HG03457 (cell line): ENCODE results near the gene CCDC17.

Experiments used
- ATAC-seq: cut with Tn5 transposase; IDR thresholded peaks from one replicate; pipeline ENCODE4 v1.9.1; 2021; ENCODE audit warnings: moderate number of reproducible peaks; ENCODE audit not compliant: unreplicated experiment

CCDC17 gene

GRCh38 chr1:45584351-45585109 lies 39.3 kb downstream of the CCDC17 start:
- ATAC-seq = peak; percentile 26

DNA sequence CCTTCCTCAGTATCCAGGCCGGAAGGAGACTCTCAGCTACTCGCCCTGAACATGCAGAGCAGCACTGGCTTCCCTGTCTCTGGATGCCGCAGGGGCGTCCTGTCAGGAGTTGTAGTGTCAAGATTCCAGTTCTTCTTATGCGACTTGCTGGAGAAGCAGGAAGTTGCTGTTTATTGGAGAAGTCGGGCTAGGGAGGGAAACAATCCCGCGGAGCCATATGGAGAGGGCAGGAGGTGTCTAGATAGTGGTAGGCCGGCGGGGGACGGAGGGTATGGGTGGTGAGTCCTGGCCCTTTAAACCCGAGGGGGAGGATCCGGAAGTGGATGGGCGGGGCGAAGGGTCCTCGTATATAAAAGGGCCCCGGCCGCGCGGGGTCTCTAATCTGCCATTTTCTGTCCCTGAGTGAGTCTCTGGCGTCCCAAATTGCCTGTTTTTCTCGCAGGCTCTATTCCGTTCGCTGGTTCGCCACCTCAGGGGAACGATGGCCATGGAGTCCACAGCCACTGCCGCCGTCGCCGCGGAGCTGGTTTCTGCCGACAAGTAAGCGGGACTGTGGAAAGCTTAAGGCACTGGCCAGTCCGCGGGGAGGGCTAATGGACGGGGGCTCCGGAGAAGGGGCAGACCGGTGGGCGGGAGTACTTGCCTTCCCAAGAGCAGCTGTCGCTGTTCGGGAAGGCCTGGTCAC lies 40.0 kb downstream of the CCDC17 start, which contains the start of gene NASP:
TSS of gene NASP (plus strand) at position 376 of the 685 bp plus-strand sequence. CDS start at position 482, 106 bp downstream.
- ATAC-seq = peak; percentile 34

GRCh38 chr1:45583264-45583665 lies 40.6 kb downstream of the CCDC17 start:
- peak; percentile 54 for ATAC-seq

DNA sequence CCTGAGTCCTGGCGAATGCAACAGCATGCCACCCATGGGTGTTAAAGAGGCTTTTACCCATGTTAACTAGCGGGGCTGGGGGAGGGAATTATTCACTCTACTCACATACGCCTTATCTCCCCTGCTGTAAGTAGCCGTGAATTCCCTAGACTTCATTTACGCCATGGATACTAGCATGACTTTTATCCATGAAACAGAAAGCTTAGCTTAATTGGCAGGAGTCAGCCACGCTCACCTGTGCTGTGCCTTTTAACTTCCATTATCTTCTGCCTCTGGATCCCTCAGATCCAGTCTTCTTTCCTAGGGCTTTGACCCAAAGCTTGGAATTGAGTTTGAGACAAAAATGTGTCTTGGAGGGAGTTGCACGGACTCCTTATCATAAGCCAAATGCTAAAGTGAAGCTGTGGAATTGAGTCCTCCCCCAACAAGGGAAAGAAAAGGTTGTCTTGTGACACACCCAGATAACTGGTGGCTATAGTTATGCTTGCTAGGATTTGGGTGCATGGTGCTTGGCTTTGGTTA lies 49.7 kb downstream of the CCDC17 start:
- ATAC-seq = no peak

DNA sequence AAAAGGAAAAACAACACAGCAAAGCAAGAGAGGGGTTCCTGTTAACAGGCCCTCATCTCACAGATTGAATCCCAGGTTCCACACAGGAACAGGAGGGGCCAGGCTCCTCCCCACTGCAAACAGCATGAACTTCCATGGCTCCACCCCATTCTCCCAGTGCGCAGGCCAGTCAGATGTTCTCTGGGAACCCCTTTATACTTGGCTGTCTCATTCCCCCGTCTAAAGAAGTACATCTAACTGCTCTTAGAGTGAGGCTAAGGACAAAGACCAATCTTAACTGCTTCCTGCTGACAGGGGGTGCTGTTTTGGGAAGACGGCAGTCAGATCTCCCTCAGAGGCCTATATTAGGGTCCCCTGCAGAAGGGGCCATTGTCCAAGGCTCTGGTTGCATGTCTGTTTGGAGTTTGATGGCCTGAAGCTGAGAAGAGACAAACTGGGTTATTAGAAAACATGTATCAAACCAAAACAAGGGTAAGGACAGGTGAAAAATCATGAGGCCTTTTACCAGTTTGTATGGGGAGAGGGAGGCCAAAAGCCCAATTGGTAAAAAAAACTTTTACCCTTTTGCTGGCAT lies 50.5 kb downstream of the CCDC17 start:
- ATAC-seq = no peak

DNA sequence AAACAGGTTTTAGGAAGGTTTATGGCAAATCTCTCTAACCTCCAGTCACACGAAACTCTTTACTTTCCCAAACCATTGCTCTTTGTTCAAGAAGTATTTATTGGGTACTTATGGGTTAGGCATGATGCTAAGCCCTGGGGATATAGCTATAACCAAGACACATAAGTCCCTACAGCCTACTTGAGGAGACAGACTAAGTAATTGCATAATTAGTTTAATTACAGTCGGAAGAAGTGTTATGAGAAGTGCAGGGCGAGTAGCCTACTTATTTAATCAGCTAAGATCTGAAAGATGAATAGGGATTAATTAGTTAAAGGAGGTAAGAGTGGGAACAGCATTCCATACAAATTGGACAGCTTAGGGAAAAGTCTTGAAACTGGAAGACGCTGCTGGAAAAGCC lies 53.2 kb downstream of the CCDC17 start:
- ATAC-seq = no peak
